Measurements from ENCODE around the gene TSPAN19.

TSPAN19 gene

DNA sequence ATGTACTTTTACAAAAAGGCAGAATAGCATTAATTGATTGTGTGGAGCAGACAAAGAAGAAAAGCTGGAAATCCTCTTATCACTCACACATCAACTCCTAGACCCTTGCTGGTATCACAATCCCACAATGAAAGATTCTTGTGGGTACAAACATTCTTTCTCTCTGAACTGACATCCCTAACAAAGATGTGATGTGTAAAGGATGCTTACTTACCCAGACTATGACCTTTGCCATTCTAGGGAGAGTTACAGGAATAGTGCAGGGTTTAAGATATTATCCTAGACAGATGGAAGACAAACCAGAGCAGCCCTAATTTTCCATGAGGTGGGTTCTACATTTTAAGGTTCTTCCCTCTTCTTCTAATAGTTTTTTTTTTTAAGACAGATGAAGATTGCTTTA is 63.1 kb downstream of the TSPAN19 start:
- no peak overlapping the region for H3K4me3 ChIP-seq (ENCODE audit: low read depth, low read length)
- TF ChIP-seq, protein P1, sequence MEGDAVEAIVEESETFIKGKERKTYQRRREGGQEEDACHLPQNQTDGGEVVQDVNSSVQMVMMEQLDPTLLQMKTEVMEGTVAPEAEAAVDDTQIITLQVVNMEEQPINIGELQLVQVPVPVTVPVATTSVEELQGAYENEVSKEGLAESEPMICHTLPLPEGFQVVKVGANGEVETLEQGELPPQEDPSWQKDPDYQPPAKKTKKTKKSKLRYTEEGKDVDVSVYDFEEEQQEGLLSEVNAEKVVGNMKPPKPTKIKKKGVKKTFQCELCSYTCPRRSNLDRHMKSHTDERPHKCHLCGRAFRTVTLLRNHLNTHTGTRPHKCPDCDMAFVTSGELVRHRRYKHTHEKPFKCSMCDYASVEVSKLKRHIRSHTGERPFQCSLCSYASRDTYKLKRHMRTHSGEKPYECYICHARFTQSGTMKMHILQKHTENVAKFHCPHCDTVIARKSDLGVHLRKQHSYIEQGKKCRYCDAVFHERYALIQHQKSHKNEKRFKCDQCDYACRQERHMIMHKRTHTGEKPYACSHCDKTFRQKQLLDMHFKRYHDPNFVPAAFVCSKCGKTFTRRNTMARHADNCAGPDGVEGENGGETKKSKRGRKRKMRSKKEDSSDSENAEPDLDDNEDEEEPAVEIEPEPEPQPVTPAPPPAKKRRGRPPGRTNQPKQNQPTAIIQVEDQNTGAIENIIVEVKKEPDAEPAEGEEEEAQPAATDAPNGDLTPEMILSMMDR (IDR thresholded peaks at IDR 0.05; ENCODE audit: control insufficient read depth, extremely low read depth, insufficient read depth) = no peak
- DNase-seq (ENCODE audit: low read depth) = no peak

DNA sequence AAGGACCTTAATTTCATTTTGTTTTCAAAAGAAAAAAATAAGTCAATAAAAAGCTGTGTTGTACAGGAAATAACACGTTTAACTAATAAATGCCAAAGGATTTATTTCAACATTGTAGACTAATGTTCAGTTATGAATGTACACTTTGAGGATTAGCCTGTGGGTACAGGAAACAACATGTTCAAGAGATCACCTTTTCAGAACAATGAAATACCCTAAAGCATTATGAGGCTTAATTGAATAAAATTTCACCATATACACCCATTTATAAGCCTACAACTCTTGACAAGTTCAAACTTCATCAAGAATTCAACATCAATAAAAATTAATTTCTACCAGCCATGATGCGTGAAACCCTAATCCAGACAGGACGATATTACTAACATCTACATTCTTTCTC is 66.9 kb downstream of the TSPAN19 start:
- no peak for DNase-seq (ENCODE audit: low read depth)
- no peak overlapping the region for H3K4me3 ChIP-seq (ENCODE audit: low read depth, low read length)
- TF ChIP-seq, protein P1 (IDR thresholded peaks at IDR 0.05; ENCODE audit: control insufficient read depth, extremely low read depth, insufficient read depth) = no peak
